GM12878 (cell line): ENCODE measurements around the gene PDS5A.
"Not testable (repeated sequence)": the region's sequence is repeated elsewhere in the genome, so short reads cannot be mapped to it uniquely, and the experiment has no call there.

Source experiments
- CBFB ChIP-seq: IDR thresholded peaks from 2 replicates; pipeline ENCODE4 v1.6.1; 2016; ENCODE audit warnings: antibody characterized with exemption, low read depth
- MYB ChIP-seq: fragments of 150-350 bp; IDR thresholded peaks from 2 replicates; pipeline ENCODE4 v1.6.1; 2014; ENCODE audit warnings: mild to moderate bottlenecking, low read depth, low read length, borderline replicate concordance
- POLR2A ChIP-seq: IDR thresholded peaks from 2 replicates; pipeline ENCODE4 v1.6.1; 2011; ENCODE audit warnings: low read depth, mild to moderate bottlenecking, low read length
- POLR2AphosphoS5 ChIP-seq: IDR thresholded peaks from 2 replicates; pipeline ENCODE4 v1.6.1; 2011; ENCODE audit warnings: mild to moderate bottlenecking, low read length, inconsistent platforms
- TF ChIP-seq, protein P1 (sequence below), 3 experiments: IDR thresholded peaks in 2 of 3; conservative IDR thresholded peaks in 1 of 3; 2 replicates each; pipeline ENCODE4 v1.5.1; 2011; ENCODE audit warnings: low read depth in 3 of 3, low read length in 3 of 3, mild to moderate bottlenecking in 3 of 3, control low read depth in 2 of 3, moderate library complexity in 2 of 3, inconsistent platforms in 1 of 3, mixed read lengths in 1 of 3; ENCODE audit not compliant: control insufficient read depth in 2 of 3, insufficient read depth in 1 of 3; ENCODE audit errors: extremely low read depth in 1 of 3
- TF ChIP-seq, protein P2 (sequence below): IDR thresholded peaks from 2 replicates; pipeline ENCODE4 v1.6.1; 2012; ENCODE audit warnings: low read depth, low read length, improper control_type of control experiment
- TF ChIP-seq, protein P3 (sequence below): fragments of 450-650 bp; IDR thresholded peaks from 2 replicates; pipeline ENCODE4 v1.6.1; 2014; ENCODE audit warnings: mild to moderate bottlenecking
- TF ChIP-seq, protein P4 (sequence below): IDR thresholded peaks from 2 replicates; pipeline ENCODE4 v1.6.1; 2011; ENCODE audit warnings: low read depth, low read length, improper control_type of control experiment, borderline replicate concordance

DNA sequence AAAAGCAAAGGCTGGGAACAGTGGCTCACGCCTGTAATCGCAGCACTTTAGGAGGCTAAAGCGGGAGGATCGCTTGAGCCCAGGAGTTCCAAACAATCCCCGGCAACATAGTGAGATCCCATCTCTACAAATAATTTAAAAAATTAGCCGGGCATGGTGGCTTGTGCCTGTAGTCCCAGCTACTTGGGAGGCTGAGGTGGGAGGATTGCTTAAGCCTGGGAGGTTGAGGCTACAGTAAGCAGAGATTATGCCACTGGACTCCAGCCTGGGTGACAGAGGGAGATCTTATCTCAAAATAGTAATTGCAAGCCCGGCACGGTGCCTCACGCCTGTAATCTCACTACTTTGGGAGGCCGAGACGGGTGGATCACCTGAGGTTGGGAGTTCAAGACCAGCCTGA, 139.3 kb downstream of the PDS5A start:
- TF ChIP-seq, protein P1, sequence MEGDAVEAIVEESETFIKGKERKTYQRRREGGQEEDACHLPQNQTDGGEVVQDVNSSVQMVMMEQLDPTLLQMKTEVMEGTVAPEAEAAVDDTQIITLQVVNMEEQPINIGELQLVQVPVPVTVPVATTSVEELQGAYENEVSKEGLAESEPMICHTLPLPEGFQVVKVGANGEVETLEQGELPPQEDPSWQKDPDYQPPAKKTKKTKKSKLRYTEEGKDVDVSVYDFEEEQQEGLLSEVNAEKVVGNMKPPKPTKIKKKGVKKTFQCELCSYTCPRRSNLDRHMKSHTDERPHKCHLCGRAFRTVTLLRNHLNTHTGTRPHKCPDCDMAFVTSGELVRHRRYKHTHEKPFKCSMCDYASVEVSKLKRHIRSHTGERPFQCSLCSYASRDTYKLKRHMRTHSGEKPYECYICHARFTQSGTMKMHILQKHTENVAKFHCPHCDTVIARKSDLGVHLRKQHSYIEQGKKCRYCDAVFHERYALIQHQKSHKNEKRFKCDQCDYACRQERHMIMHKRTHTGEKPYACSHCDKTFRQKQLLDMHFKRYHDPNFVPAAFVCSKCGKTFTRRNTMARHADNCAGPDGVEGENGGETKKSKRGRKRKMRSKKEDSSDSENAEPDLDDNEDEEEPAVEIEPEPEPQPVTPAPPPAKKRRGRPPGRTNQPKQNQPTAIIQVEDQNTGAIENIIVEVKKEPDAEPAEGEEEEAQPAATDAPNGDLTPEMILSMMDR (IDR thresholded peaks at IDR 0.05 in 2 of 3, conservative IDR thresholded peaks at IDR 0.05 in 1 of 3; ENCODE audit: control insufficient read depth in 2 of 3, extremely low read depth in 1 of 3, insufficient read depth in 1 of 3, low read depth in 3 of 3, low read length in 3 of 3) = not testable (repeated sequence)
- not testable (repeated sequence) for TF ChIP-seq POLR2A, POLR2AphosphoS5, MYB, CBFB
- TF ChIP-seq, protein P2, sequence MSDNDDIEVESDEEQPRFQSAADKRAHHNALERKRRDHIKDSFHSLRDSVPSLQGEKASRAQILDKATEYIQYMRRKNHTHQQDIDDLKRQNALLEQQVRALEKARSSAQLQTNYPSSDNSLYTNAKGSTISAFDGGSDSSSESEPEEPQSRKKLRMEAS = not testable (repeated sequence)
- TF ChIP-seq, protein P3, sequence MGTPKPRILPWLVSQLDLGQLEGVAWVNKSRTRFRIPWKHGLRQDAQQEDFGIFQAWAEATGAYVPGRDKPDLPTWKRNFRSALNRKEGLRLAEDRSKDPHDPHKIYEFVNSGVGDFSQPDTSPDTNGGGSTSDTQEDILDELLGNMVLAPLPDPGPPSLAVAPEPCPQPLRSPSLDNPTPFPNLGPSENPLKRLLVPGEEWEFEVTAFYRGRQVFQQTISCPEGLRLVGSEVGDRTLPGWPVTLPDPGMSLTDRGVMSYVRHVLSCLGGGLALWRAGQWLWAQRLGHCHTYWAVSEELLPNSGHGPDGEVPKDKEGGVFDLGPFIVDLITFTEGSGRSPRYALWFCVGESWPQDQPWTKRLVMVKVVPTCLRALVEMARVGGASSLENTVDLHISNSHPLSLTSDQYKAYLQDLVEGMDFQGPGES = not testable (repeated sequence)
- TF ChIP-seq, protein P4, sequence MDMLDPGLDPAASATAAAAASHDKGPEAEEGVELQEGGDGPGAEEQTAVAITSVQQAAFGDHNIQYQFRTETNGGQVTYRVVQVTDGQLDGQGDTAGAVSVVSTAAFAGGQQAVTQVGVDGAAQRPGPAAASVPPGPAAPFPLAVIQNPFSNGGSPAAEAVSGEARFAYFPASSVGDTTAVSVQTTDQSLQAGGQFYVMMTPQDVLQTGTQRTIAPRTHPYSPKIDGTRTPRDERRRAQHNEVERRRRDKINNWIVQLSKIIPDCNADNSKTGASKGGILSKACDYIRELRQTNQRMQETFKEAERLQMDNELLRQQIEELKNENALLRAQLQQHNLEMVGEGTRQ = not testable (repeated sequence)
